IMR-90 (cell line): ENCODE results near the gene TRHDE.

ENCODE experiments used
- FOS ChIP-seq: fragments of 150-350 bp; IDR thresholded peaks from 2 replicates; pipeline ENCODE4 v1.6.1; 2016; ENCODE audit warnings: low read depth, low read length
- POLR2A ChIP-seq: IDR thresholded peaks from 2 replicates; pipeline ENCODE4 v1.6.1; 2012; ENCODE audit warnings: mild to moderate bottlenecking, low read depth, low read length
- RAD21 ChIP-seq: IDR thresholded peaks from 2 replicates; pipeline ENCODE4 v1.6.1; 2012; ENCODE audit warnings: low read length, improper control_type of control experiment
- RFX5 ChIP-seq: IDR thresholded peaks from 2 replicates; pipeline ENCODE4 v1.8.0; 2012; ENCODE audit warnings: low read depth, mild to moderate bottlenecking, low read length, moderate library complexity
- SMC3 ChIP-seq: fragments of 150-350 bp; IDR thresholded peaks from 2 replicates; pipeline ENCODE4 v1.6.1; 2016; ENCODE audit warnings: low read depth, mild to moderate bottlenecking, antibody characterized with exemption, low read length, moderate library complexity
- TF ChIP-seq, protein P1 (sequence below): conservative IDR thresholded peaks from 2 replicates; pipeline ENCODE4 v1.5.1; 2012; ENCODE audit warnings: mild to moderate bottlenecking, low read depth, low read length, improper control_type of control experiment

DNA sequence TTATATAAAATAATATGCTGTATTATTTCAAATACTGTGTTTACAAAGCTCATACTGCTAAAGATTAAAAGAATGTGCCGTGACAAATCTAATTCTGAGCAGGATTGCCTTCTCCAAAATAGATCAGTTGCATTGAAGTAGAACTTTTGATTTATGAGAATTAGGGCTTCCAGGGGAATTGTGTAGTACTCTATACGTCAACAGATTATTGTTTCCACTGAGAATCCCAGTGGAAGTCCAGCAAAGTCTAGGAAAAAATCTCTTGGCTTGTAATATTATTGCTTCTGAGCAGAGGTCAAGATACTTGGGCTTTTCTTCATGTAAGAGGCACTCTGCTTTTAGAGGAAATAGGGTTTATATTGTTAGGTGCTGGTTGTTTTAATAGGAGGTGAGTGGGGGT, 133.9 kb downstream of the TRHDE start:
- TF ChIP-seq FOS (no peak), SMC3 (no peak), POLR2A (no peak), RFX5 (no peak), RAD21 (no peak)
- TF ChIP-seq, protein P1, sequence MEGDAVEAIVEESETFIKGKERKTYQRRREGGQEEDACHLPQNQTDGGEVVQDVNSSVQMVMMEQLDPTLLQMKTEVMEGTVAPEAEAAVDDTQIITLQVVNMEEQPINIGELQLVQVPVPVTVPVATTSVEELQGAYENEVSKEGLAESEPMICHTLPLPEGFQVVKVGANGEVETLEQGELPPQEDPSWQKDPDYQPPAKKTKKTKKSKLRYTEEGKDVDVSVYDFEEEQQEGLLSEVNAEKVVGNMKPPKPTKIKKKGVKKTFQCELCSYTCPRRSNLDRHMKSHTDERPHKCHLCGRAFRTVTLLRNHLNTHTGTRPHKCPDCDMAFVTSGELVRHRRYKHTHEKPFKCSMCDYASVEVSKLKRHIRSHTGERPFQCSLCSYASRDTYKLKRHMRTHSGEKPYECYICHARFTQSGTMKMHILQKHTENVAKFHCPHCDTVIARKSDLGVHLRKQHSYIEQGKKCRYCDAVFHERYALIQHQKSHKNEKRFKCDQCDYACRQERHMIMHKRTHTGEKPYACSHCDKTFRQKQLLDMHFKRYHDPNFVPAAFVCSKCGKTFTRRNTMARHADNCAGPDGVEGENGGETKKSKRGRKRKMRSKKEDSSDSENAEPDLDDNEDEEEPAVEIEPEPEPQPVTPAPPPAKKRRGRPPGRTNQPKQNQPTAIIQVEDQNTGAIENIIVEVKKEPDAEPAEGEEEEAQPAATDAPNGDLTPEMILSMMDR = no peak
